Fibroblast of skin of back (primary cell): ENCODE results near the gene LRRC75B. TPM values are rescaled to one million over a fixed set of nuclear protein-coding genes. Genes with fewer than 3 reads are reported as not detected.
"Not testable (repeated sequence)": the region's sequence is repeated elsewhere in the genome, so short reads cannot be mapped to it uniquely, and the experiment has no call there.

Experiments used
- DNase-seq: peaks from one replicate; pipeline ENCODE4 v3.0.0-alpha.2; 2013
- polyA plus RNA-seq, 2 experiments: library from polyadenylated mRNA; unstranded; fragments of 120-200 nt; gene quantifications; one replicate each; pipeline ENCODE4 v1.2.1, GENCODE V29; 2013; ENCODE audit not compliant: insufficient read length in 2 of 2

Gene LRRC75B, protein sequence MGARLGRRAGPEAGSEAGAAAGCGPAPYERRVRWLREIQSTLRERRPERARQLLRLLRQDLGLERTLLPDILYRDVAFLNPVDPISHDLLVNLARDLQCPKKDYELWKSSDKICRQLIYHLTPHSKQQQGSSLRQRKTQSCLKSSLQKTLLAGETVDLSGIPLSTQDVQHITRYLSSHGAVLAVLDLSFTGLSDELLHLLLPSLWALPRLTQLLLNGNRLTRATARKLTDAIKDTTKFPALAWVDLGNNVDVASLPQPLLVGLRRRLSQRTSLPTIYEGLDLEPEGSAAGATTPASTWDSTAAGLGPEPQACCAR
- polyA plus RNA-seq (2013, experiment 1 of 2; ENCODE audit: insufficient read length), result 4.8 TPM
- polyA plus RNA-seq (2013, experiment 2 of 2; ENCODE audit: insufficient read length), result 5.3 TPM

DNA sequence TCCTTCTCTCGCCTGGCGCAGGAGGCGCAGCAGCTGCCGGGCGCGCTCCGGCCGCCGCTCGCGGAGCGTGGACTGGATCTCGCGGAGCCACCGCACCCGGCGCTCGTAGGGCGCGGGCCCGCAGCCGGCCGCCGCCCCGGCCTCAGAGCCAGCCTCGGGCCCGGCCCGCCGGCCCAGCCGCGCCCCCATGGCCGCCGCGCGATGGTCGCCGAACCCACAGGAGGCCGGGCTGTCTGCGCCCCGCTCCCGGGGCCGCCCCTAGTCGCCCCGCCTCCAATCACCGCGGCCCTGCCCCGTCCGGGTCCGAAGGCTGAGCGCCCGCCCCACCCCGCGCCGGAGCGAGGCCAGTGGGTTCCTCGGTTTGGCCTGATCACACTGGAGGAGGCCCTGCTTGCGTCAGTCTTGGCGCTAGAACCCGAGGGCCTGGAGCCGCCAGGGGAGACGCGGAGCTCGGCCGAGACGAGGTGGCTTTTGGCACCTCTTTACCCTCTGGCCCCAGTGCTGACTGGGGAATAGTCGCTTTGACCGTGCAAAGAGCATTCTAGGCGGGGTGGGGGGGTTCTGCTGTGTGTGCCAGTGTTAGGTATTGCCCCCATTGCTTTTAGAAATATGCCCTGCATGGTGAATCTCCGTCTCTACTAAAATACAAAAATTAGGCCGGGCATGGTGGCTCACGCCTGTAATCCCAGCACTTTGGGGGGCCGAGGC, at the start of gene LRRC75B:
LRRC75B (minus strand) TSS at position 223 of the 708 bp plus-strand sequence; CDS start at position 189, 34 bp downstream.
- DNase-seq, result peak; percentile 87

DNA sequence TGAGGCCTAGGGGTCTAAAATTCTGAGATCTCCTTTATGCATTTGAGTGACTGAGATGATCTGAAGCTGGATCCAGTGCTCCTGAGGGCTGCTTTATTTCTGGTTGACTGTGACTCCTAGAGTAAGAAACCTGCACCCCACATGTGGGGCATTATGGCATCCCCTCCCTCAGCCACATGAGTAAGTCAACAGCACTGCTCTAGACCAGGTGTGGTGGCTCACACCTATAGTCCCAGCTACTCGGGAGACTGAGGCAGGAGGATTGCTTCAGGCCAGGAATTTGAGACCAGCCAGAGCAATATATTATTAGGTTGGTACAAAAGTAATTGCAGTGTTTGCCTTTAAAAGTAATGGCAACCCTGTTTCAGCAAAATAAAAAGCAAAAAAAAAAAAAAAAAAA, 49.4 kb upstream of the LRRC75B start:
- not testable (repeated sequence) for DNase-seq

DNA sequence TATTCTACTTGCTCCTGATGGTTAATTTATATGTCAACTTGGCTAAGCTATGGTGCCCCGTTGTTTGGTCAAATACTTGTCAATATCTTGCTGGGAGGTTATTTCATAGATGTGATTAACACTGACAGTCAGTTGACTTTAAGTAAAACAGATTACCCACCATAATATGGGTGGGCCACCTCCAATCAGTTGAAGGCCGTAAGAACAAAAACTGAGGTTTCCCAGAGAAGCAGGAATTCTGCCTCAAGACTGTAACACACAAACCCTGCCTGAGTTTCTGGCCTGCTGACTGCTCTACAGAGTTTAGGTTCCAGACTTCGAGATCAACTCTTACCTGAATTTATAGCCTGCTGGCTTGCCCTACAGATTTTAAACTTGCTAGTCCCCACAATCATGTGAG, 43.6 kb upstream of the LRRC75B start:
- DNase-seq, result not testable (repeated sequence)

DNA sequence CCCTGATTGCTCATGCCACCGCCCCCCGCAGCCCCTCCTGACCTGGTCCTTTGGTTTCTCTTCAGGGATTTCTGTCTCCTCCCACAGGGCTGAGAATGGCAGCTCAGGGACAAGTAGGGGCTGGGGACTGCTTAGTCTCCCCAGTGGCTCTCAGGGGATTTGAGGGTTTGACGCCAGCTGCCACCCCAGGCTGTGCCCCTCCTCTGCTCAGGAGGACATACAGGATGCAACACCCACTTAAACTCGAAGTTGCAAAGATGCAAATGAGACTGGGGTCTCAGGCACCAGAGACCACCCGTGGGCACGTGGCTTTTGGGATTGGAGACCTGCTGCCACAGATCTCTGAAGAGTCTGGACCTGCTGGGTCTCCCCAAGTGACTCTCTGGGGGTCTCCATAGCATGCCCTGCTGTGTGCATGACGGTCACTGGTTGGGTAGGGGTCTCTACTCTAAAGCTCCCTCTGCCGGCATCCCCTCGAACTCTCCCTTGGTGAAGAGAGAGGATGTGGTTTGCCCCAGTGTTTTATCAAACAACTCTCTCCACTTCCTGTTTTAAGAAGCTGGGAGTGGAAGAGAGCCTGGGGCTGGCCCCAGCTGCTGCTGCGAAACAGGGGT, 42.0 kb upstream of the LRRC75B start:
- not testable (repeated sequence) for DNase-seq

DNA sequence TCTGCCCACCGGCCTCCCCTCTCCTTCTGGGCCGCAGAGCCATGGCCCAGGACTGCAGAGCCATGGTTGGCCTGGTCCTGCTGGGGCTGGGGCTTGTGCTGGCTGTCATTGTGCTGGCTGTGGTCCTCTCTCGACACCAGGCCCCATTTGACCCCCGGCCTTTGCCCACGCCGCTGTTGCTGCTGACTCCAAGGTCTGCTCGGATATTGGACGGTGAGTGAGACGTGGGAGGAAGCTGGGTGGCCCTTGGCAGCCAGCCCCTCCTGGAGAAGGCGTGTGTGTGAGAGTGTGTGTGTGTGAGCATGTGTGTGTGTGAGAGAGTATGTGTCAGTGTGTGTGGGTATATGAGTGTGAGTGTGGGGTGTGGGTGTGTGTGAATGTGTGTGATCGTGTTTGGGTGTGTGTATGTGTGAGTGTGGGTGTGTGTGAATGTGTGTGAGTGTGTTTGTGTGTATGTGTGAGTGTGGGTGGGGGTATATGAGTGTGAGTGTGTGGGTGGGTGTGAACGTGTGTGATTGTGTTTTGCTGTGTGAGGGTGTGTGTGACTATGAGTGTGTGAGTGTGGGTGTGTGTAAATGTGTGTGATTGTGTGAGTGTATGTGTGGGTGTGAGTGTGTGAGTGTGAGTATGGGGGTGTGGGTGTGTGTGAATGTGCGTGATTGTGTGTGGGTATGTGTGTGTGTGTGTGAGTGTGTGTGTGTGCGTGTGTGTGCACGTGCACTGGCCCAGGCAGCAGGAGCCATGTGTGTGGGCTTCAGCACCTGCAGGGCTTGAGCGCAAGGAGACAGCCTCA, 40.6 kb upstream of the LRRC75B start:
- not testable (repeated sequence) for DNase-seq

DNA sequence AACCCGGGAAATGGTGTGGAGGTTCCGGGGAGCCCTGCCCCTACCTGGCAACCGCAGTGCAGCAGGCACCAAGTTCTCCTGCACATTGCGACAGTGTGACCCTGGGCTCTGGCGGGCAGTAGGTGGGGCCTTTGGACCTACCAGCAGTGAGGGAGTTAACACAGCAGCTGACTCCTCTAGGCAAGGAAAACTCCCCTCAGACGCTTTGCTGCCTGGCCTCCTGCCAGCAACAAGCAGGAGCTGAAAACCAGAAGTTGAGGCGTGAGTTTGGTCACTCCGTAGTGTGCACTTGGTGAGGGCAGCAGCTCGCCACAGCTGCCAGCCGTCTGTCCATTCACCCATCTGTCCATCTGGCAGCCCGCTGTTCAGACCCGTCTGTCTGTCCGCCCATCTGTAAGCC, 39.8 kb upstream of the LRRC75B start:
- not testable (repeated sequence) for DNase-seq

DNA sequence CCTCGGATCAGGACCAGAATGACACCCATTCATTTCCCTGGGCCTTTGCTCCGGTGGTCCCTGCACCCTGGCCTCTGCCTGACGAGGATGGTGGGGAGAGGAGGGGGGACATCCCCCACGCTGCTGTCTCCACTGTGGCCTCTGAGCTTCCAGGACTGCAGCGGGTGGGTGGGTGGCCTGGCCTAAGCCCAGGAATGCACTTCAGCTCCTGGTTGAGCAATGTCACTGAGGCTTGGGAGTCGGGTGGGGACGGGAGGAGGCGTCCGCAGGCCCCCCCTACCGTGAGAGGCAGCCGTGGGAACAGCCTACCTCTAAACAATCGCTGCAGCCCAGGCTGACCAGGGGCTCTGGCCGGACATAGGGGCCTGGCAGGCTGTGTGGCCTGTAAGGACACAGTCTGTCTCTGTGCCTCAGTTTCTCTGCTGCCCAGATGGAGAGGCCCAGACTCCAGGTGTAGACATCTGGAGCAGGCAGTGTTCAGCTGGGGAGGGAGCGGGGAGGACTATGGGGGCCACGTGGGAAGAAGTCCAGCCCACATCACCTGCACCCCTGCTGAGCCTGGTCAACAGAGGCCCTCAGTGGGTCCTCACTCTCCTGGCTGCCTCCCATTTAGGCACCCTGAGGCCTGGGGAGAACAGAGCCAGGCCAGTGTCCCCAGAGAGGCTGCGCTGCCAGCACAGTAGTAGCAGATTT, 38.7 kb upstream of the LRRC75B start:
- DNase-seq, result not testable (repeated sequence)

DNA sequence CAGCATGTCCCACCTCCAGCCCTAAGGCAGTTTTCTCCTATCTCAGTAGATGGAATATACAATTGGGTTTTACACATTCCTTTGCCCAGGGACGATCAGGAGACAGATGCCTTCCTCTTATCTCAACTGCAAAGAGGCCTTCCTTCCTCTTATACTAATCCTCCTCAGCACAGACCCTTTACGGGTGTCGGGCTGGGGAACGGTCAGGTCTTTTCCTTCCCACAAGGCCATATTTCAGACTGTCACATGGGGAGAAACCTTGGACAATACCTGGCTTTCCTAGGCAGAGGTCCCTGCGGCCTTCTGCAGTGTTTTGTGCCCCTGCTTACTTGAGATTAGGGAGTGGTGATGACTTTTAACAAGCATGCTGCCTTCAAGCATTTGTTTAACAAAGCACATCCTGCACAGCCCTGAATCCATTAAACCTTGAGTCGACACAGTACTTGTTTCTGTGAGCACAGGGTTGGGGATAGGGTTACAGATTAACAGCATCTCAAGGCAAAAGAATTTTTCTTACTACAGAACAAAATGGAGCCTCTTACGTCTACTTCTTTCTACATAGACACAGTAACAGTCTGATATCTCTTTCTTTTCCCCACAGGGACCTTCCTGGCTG, 38.0 kb upstream of the LRRC75B start:
- not testable (repeated sequence) for DNase-seq

DNA sequence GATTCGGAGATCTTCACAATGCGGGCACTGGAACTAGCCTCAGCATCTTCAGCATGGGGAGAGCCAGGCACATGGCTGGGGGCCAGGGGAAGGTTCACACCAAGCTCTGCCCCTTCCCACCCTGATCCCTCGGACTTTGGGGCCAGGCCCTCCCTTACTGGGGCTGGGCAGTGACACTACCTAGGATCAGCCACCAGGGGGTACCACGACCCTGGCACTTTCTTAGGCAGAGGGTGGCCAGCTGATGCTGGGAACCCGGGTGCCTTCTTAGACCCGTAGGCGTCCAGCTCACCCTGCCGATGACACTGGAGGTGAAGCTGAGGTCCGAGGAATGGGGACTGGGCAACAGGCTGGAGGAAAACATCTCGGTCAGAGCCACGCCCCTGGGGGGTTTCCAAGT, 36.2 kb upstream of the LRRC75B start:
- not testable (repeated sequence) for DNase-seq

DNA sequence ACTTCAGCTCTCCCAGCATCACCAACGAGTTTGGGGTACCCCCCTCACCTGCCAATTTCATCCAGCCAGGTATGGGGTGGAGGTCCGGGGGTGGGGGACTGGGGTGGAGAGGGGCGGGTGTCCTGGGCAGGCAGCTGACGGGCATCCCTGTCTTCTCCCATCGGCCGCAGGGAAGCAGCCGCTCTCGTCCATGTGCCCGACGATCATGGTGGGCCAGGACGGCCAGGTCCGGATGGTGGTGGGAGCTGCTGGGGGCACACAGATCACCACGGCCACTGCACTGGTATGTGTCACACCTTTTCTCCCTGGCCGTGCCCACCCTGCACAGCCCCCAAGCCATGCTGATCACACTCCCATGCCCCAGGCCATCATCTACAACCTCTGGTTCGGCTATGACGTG, 35.0 kb upstream of the LRRC75B start:
- not testable (repeated sequence) for DNase-seq

DNA sequence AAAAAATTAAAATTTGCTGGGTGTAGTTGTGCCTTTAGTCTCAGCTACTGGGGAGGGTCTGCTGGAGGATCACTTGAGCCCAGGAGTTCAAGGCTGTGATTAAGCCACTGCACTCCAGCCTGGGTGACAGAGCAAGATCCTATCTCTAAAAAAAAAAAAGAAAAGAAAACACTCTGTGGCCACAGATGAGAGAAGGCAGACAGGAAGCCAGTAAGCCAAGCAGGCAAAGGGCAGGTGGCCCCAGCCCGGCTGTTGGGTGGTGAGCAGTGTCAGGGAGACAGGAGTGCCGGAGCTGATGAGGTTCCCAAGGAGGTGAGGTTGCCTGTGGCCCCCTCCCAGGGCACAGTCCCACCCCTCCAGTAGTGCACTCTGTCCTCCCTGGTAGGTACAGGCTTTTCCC, 29.7 kb upstream of the LRRC75B start:
- DNase-seq, result not testable (repeated sequence)

DNA sequence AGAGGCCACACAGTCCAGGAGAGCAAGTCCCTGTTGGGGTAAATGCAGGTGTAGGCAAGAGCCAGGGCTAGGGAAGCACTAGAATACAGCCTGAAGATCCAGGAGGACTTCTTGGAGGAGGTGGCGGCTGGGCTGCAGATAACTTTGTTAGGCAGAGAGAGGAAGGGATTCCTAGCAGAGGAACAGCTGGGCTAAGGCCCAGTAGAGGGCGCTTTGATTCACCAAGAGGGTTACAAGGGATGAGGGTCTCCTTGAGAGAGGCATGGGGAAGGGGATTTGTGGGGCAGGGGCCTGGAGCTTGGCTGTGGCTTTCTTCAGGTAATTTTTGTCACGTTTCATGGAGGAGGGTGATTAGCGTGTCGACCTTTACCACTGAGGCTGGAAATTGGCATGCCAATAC, 28.4 kb upstream of the LRRC75B start:
- DNase-seq, result not testable (repeated sequence)

DNA sequence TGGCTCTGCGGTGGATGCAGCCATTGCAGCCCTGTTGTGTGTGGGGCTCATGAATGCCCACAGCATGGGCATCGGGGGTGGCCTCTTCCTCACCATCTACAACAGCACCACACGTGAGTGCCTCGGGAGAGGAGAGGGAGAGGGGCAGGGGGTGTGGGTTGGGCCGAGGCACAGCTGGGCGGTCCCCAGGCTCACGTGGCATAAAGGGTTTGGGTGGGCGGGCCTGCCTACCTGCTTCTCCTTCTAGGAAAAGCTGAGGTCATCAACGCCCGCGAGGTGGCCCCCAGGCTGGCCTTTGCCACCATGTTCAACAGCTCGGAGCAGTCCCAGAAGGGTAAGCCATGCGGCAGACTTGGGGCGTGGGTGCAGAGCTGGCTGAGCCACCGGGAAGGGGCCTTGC, 21.9 kb upstream of the LRRC75B start:
- not testable (repeated sequence) for DNase-seq

DNA sequence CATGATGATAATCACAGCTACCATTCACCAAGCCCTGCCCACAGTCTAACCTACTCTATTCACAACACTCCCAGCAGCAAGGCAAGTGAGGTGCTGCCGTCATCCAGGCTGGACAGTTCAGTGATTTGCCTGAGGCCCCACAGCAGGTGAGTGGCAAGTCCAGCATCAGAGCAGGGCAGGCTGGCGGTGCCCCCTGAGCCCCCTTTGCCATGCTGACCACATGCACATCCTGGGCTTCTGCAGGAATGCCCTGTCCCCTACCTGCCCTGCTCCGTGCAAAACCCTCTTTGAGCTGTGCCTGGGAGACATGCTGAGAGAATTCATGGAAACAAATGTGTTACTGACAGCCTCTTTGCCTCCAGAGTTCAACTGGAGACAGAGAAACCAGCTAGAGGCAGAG, 17.0 kb upstream of the LRRC75B start:
- not testable (repeated sequence) for DNase-seq

DNA sequence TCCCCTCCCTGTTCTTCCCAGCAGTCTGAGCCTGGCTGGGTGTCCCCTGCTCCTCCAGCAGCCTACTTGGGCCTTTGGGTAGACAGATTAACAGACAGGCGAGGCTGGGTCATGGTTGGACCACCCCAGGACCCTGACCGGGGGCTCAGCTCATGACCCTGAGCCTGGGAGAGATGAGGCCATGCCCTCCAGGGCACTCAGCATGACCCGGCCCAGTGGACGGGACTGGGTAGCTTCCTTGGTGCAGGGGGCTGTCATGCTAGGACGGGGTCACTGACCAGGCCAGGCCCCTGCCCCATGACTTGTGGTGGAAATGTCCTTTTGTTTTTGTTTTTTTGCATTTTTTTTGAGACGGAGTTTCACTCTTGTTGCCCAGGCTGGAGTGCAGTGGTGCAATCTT, 15.5 kb upstream of the LRRC75B start:
- DNase-seq, result not testable (repeated sequence)

DNA sequence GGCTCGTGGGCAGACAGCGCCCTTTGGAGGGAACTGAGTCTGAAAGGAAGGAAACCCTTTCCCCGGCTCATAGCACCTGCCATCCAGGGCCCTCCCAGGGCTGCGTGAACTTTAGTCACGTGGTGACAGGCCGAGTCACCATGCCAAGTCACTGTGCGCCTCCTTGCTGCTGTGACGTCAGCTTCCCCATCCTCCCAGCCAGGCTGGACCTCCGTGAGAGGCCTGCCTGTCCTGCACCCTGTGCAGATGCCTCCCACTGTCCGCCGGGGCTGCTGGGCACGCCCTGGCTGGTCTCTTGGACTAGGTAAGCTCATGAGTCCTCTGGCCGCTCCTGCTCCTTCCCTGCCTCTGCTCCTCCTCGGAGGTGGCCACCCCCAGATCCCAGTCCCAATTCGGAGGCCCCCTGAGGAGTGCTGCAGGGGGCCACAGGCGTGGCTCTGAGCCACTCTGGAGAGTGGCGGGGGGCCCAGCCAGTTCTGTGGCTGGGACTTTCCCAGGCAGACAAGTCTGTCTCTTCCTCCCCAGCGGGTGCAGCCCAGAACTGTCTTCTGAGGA, 14.6 kb upstream of the LRRC75B start:
- DNase-seq, result peak; percentile 12

DNA sequence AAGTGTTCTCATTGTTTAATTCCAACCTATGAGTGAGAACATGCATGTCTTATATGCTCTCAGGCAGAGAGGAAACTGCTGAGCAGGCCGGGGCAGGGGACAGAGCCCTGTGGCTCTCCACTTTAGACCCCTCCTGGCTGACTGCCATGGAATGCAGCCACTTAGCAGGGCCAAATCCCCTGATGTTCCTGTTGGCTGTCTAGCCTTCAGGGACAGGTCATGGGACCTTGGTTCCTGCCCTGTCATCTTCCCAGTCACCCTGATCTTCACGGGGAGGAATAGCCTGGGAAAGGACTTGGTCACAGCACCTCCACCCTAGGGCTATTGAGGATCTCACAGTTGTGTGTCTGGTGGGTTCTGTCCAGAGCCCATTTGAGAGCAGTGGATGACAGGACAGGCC, 13.5 kb upstream of the LRRC75B start:
- not testable (repeated sequence) for DNase-seq

DNA sequence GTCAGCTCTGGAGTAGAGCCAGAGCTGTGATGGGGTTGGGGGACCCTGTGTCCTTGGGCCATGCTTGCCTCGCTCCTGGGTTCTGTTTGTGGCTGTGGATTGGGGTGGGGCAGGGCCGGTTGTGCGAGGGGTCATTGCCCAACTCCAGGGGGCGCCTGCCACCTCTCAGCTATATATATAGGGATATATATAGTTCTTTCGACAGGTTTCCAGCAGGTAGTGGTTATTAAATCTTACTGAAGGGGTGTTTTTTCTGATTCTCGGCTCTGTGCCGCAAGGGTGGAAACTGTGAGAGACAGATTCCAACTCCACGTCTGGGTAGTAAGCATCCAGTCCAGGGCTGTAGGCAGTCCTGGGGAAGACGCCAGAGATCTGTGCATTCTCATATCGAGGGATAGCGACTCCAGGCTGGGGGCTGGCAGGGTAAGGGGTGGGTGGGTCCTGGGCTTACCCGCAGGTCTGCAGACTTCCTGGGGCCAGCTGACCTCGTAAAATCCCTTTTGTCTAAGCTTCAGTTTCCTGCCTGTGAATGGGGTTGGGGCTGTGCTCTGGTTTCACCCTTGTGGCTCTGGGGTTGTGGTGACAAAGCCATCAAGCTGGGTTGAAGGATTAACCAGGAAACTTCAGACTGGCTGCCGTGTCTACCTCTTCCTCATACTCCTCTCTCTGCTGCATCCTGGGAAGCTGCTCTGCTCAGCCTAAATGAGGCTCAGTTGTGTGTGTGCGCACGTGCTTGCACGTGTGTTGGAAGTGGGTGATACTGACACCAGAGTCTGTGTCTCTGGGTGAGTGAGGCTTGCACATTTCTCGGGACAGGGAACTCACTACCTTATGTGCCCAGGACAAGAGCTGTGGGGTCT, 11.1 kb upstream of the LRRC75B start:
- DNase-seq, result not testable (repeated sequence)

DNA sequence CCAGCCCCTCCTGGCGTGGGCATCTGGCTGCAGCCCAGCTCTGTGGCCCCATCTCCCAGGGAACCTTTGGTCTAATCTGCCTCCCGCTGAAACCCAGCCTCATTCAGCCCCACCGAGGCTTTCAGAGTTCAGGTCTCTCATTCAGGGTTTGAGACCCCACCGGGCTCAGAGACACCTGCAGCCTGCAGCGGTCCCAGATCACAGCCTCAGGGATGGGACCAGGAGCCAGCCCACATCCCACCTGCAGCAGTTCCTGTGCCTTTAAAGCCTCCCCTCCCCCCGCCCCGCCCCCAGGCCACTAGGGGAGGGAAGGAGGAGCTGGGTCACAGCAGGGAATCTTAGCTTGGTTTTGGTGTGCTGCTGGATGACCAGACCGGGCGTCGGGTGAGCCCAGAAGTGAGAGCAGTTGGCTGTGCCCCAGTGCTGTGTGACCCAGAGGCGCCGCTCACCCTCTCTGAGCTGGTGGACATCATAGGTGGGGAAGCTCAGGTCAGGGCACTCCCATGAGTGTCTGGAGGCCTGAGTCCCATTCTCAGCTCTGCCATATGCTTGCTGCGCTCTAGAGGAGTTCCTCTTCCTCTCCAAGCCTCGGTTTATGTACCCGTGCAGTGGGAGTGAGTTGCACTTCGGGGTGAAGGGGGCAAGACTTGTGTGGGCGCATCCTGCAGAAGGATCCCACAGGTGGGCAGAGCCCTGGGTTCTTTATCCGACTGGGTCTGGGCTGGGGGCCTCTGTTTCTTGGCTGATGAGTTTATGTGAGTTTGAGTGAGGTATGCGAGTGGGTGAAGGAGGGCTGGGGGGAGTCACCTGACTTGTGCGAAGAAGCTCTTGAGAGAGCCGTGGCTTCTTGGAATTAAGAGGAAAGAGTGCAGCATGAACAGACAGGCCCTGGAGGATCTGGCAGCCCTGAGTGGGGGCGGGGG, 10.2 kb upstream of the LRRC75B start, which contains the start of gene GGT1:
GGT1 (plus strand) TSS at position 347 of the 923 bp plus-strand sequence. CDS start 7,889 bp downstream, outside the sequence.
- DNase-seq, result not testable (repeated sequence)
